Measurements from ENCODE around the gene ACAT2. TPM values are rescaled to one million over a fixed set of nuclear protein-coding genes. Genes with fewer than 3 reads are reported as not detected.
"Not testable (repeated sequence)": the region's sequence is repeated elsewhere in the genome, so short reads cannot be mapped to it uniquely, and the experiment has no call there.

Gene ACAT2
- total RNA-seq, 1 experiment from 2014 or later: 156 TPM

DNA sequence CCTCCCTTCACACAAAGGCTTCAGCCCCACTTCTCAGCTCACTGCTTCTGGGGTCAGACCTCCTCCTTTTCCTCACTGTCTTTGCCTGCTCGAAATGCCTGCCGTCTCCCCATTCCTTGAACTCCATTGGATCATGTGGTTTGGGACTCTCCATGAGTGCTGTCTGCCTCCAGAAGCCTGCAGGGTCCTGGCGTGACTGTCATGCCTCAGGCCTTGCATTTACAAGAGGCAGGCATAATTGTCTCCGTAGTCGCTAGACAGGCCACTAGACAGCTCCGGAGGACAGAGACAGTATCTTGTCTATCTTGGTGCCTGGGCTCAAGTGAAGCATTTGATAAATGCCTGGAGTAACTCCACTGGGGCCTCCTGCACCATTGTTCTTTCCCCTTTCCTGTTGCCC is 53.6 kb downstream of the ACAT2 start:
- no peak overlapping the region for H2BK5ac ChIP-seq (ENCODE audit: insufficient read length, low read length)
- H3K56ac ChIP-seq (ENCODE audit: insufficient read length, low read depth, low read length): no peak overlapping the region
- no peak overlapping the region for H3K23ac ChIP-seq (ENCODE audit: insufficient read length, low read depth, low read length)
- no peak overlapping the region for H4K8ac ChIP-seq (replicated peaks; ENCODE audit: insufficient read length, low read depth, low read length)
- H3K9me3 ChIP-seq (ENCODE audit: control insufficient read depth, low read depth, low read length): no peaks in the 10 kb centered on the region
- H4K20me1 ChIP-seq (ENCODE audit: control insufficient read depth, insufficient read depth, insufficient read length): no peaks in the 10 kb centered on the region
- H2BK15ac ChIP-seq (ENCODE audit: low read depth, low read length): no peak overlapping the region
- H4K91ac ChIP-seq (ENCODE audit: insufficient read length, low read depth, low read length): no peak overlapping the region
- no peaks in the 10 kb centered on the region for H3K79me1 ChIP-seq (ENCODE audit: insufficient read depth, low read depth, low read length, poor library complexity, severe bottlenecking)
- H3K18ac ChIP-seq (ENCODE audit: insufficient read length, low read depth, low read length): no peak overlapping the region
- H3K27me3 ChIP-seq (ENCODE audit: insufficient read depth, low read length): no peaks in the 10 kb centered on the region
- Mint-ChIP-seq H3K27me3 (ENCODE audit: low read depth) (no peaks in the 10 kb centered on the region), H3K9me3 (no peaks in the 10 kb centered on the region; a peak in 1 of 5 replicates), H3K27ac (peak overlapping the region in 2 of 3 experiments; percentile 48 to 49; a peak in 1 of 7 replicates), H3K4me3 (no peak overlapping the region), H3K4me1 (peaks cover 34 to 36% of the 10 kb centered on the region in 2 experiments), H3K36me3 (ENCODE audit: insufficient read depth in 1 of 3, low read depth in 3 of 3) (no peaks in the 10 kb centered on the region; a peak in 1 of 7 replicates)
- H3K9ac ChIP-seq (ENCODE audit: extremely low read depth, insufficient read length, low read length): no peak overlapping the region
- H3K27ac ChIP-seq (ENCODE audit: insufficient read length, low read depth, low read length): no peak overlapping the region
- no peaks in the 10 kb centered on the region for H3K79me2 ChIP-seq (ENCODE audit: insufficient read depth, low read length)
- no peak overlapping the region for H2AFZ ChIP-seq (ENCODE audit: low read length)
- no peak overlapping the region for H2AK5ac ChIP-seq (ENCODE audit: insufficient read length, low read length)
- no peak overlapping the region for H3T11ph ChIP-seq (ENCODE audit: low read length)
- no peak overlapping the region for H2BK20ac ChIP-seq (ENCODE audit: low read depth, low read length, poor library complexity, severe bottlenecking)
- no peak overlapping the region for H2BK12ac ChIP-seq (ENCODE audit: insufficient read length, low read depth, low read length)
- no peak for TF ChIP-seq CTCF (conservative IDR thresholded peaks at IDR 0.05)
- DNase-seq: no peak
- H3K14ac ChIP-seq (ENCODE audit: insufficient read depth, low read length): no peak overlapping the region
- no peak overlapping the region for H3K4ac ChIP-seq (ENCODE audit: low read depth, low read length)
- no peak overlapping the region for H3K4me2 ChIP-seq (ENCODE audit: insufficient read depth, insufficient read length, low read length)
- H2BK120ac ChIP-seq (ENCODE audit: low read depth, low read length, poor library complexity, severe bottlenecking): no peak overlapping the region
- no peaks in the 10 kb centered on the region for H3K23me2 ChIP-seq (ENCODE audit: insufficient read length, low read depth, low read length, poor library complexity, severe bottlenecking)
- no peaks in the 10 kb centered on the region; the same call in 1 of the 2 replicates for H3K4me1 ChIP-seq (ENCODE audit: insufficient read depth, low read length)
- H4K5ac ChIP-seq (ENCODE audit: insufficient read length, low read depth, low read length): no peak overlapping the region
- WGBS (ENCODE audit: extremely low coverage, insufficient read length, low lambda C conversion rate): no CpG with 5 or more reads among the region's 6 CpGs

- H3K56ac ChIP-seq (ENCODE audit: insufficient read length, low read depth, low read length); H4K91ac ChIP-seq (ENCODE audit: insufficient read length, low read depth, low read length); H3K4ac ChIP-seq (ENCODE audit: low read depth, low read length); H3K36me3 Mint-ChIP-seq (ENCODE audit: insufficient read depth in 1 of 3, low read depth in 3 of 3); H2BK120ac ChIP-seq (ENCODE audit: low read depth, low read length, poor library complexity, severe bottlenecking); H3K9me3 ChIP-seq (ENCODE audit: control insufficient read depth, low read depth, low read length); H3K4me1 ChIP-seq (ENCODE audit: insufficient read depth, low read length); H3K9me3 Mint-ChIP-seq; H4K20me1 ChIP-seq (ENCODE audit: control insufficient read depth, insufficient read depth, insufficient read length); H3K9ac ChIP-seq (ENCODE audit: extremely low read depth, insufficient read length, low read length); H3K27ac ChIP-seq (ENCODE audit: insufficient read length, low read depth, low read length); H2BK5ac ChIP-seq (ENCODE audit: insufficient read length, low read length); H3K23ac ChIP-seq (ENCODE audit: insufficient read length, low read depth, low read length); H3K4me3 Mint-ChIP-seq; H2BK15ac ChIP-seq (ENCODE audit: low read depth, low read length); H2AFZ ChIP-seq (ENCODE audit: low read length); H3K27ac Mint-ChIP-seq; H3K79me2 ChIP-seq (ENCODE audit: insufficient read depth, low read length); H3K23me2 ChIP-seq (ENCODE audit: insufficient read length, low read depth, low read length, poor library complexity, severe bottlenecking); H3K14ac ChIP-seq (ENCODE audit: insufficient read depth, low read length); DNase-seq; H4K5ac ChIP-seq (ENCODE audit: insufficient read length, low read depth, low read length); H3K79me1 ChIP-seq (ENCODE audit: insufficient read depth, low read depth, low read length, poor library complexity, severe bottlenecking); H3K27me3 Mint-ChIP-seq (ENCODE audit: low read depth); H2BK12ac ChIP-seq (ENCODE audit: insufficient read length, low read depth, low read length); H3K4me2 ChIP-seq (ENCODE audit: insufficient read depth, insufficient read length, low read length); H2AK5ac ChIP-seq (ENCODE audit: insufficient read length, low read length); H3K18ac ChIP-seq (ENCODE audit: insufficient read length, low read depth, low read length); H4K8ac ChIP-seq (replicated peaks; ENCODE audit: insufficient read length, low read depth, low read length); H3T11ph ChIP-seq (ENCODE audit: low read length); H2BK20ac ChIP-seq (ENCODE audit: low read depth, low read length, poor library complexity, severe bottlenecking); H3K27me3 ChIP-seq (ENCODE audit: insufficient read depth, low read length): not testable (repeated sequence)
- WGBS (ENCODE audit: extremely low coverage, insufficient read length, low lambda C conversion rate): no CpG with 5 or more reads among the region's 3 CpGs
- peaks cover 35 to 40% of the 10 kb centered on the region in 2 experiments for H3K4me1 Mint-ChIP-seq
These were observed 54.9 kb downstream of the ACAT2 start for GRCh38 chr6:159816775-159817174.

Measured in H9 (cell line).